GM12891 (cell line): ENCODE data around the gene TTC7B.

Experiments used
- POLR2A ChIP-seq: IDR thresholded peaks from 2 replicates; pipeline ENCODE4 v1.6.1; 2011; ENCODE audit warnings: low read depth, low read length, control low read depth
- POLR2AphosphoS5 ChIP-seq: IDR thresholded peaks from 2 replicates; pipeline ENCODE4 v1.6.1; 2011; ENCODE audit warnings: low read depth, low read length, control low read depth

GRCh38 chr14:90678420-90678819 is 137.8 kb downstream of the TTC7B start:
- TF ChIP-seq POLR2A = no peak
- TF ChIP-seq POLR2AphosphoS5 = no peak
